ENCODE results near the gene GRWD1. TPM values are rescaled to one million over a fixed set of nuclear protein-coding genes. Genes with fewer than 3 reads are reported as not detected.

Gene GRWD1
- total RNA-seq, 1 donor from 2014 or later, result 41.4 TPM

GRCh38 chr19:48441360-48442050 is 4.3 kb upstream of the GRWD1 start:
- peaks cover 11% of the 10 kb centered on the region for H3K4me1 Mint-ChIP-seq (ENCODE audit: low read depth, unreplicated experiment)
- no peaks in the 10 kb centered on the region for H3K9me3 Mint-ChIP-seq (ENCODE audit: unreplicated experiment)
- DNase-seq (ENCODE audit: low read depth), result no peak
- H3K9me3 ChIP-seq (ENCODE audit: insufficient read depth, low read depth, low read length), result no peaks in the 10 kb centered on the region
- H4K20me1 ChIP-seq (ENCODE audit: insufficient read depth, low read length), result no peaks in the 10 kb centered on the region
- peaks cover 18% of the 10 kb centered on the region for H3K36me3 Mint-ChIP-seq (ENCODE audit: low read depth, unreplicated experiment)
- no peaks in the 10 kb centered on the region for H3K36me3 ChIP-seq (ENCODE audit: insufficient read depth, low read length)
- peaks cover 7% of the 10 kb centered on the region for H3K79me2 ChIP-seq (ENCODE audit: insufficient read depth, low read length)
- H3K27me3 ChIP-seq (ENCODE audit: insufficient read depth, low read length), result peaks cover 18% of the 10 kb centered on the region
- peaks cover 17% of the 10 kb centered on the region for H3K4me1 ChIP-seq (ENCODE audit: insufficient read depth, low read length)
- H3K27me3 Mint-ChIP-seq (ENCODE audit: low read depth, unreplicated experiment), result peaks cover 15% of the 10 kb centered on the region
- H3K9ac ChIP-seq (ENCODE audit: low read length), result no peak overlapping the region
- no peak overlapping the region for H3K4me2 ChIP-seq (ENCODE audit: low read length)
- no peak overlapping the region for H3K4me3 ChIP-seq (ENCODE audit: insufficient read depth, low read depth, low read length)
- no peak overlapping the region for H3K27ac ChIP-seq (ENCODE audit: low read depth, low read length)
- no peak overlapping the region for H2AFZ ChIP-seq (ENCODE audit: low read depth, low read length)
- no peak for FAIRE-seq
- TF ChIP-seq CTCF (IDR thresholded peaks at IDR 0.05; ENCODE audit: insufficient read depth, low read depth, low read length), result no peak
- no peak for TF ChIP-seq EZH2 (IDR thresholded peaks at IDR 0.05; ENCODE audit: insufficient read depth, low read length)
- H3K4me3 Mint-ChIP-seq (ENCODE audit: unreplicated experiment), result no peak overlapping the region
- peak overlapping the region; percentile 34 for H3K27ac Mint-ChIP-seq (ENCODE audit: unreplicated experiment)

GRCh38 chr19:48442116-48443035 is 3.4 kb upstream of the GRWD1 start:
- H3K9me3 Mint-ChIP-seq (ENCODE audit: unreplicated experiment), result no peaks in the 10 kb centered on the region
- H2AFZ ChIP-seq (ENCODE audit: low read depth, low read length), result no peak overlapping the region
- H3K4me3 Mint-ChIP-seq (ENCODE audit: unreplicated experiment), result no peak overlapping the region
- H3K27ac ChIP-seq (ENCODE audit: low read depth, low read length), result no peak overlapping the region
- peaks cover 15% of the 10 kb centered on the region for H3K79me2 ChIP-seq (ENCODE audit: insufficient read depth, low read length)
- H3K36me3 Mint-ChIP-seq (ENCODE audit: low read depth, unreplicated experiment), result peaks cover 19% of the 10 kb centered on the region
- peaks cover 11% of the 10 kb centered on the region for H3K27me3 Mint-ChIP-seq (ENCODE audit: low read depth, unreplicated experiment)
- H3K27ac Mint-ChIP-seq (ENCODE audit: unreplicated experiment), result no peak overlapping the region
- FAIRE-seq (no peak), DNase-seq (ENCODE audit: low read depth) (no peak)
- no peaks in the 10 kb centered on the region for H3K9me3 ChIP-seq (ENCODE audit: insufficient read depth, low read depth, low read length)
- H3K4me1 ChIP-seq (ENCODE audit: insufficient read depth, low read length), result peaks cover 19% of the 10 kb centered on the region
- no peak overlapping the region for H3K4me3 ChIP-seq (ENCODE audit: insufficient read depth, low read depth, low read length)
- H3K4me2 ChIP-seq (ENCODE audit: low read length), result no peak overlapping the region
- H3K4me1 Mint-ChIP-seq (ENCODE audit: low read depth, unreplicated experiment), result peaks cover 12% of the 10 kb centered on the region
- no peaks in the 10 kb centered on the region for H3K36me3 ChIP-seq (ENCODE audit: insufficient read depth, low read length)
- no peak overlapping the region for H3K9ac ChIP-seq (ENCODE audit: low read length)
- H3K27me3 ChIP-seq (ENCODE audit: insufficient read depth, low read length), result peaks cover 18% of the 10 kb centered on the region
- TF ChIP-seq EZH2 (IDR thresholded peaks at IDR 0.05; ENCODE audit: insufficient read depth, low read length) (peak; percentile 49), CTCF (IDR thresholded peaks at IDR 0.05; ENCODE audit: insufficient read depth, low read depth, low read length) (no peak)
- H4K20me1 ChIP-seq (ENCODE audit: insufficient read depth, low read length), result peaks cover 1% of the 10 kb centered on the region

Measured in astrocyte (in vitro differentiated cells and primary cell).